Endothelial cell of umbilical vein (primary cell): ENCODE results near the gene COX7A2. TPM values are rescaled to one million over a fixed set of nuclear protein-coding genes. Genes with fewer than 3 reads are reported as not detected.

Experiments
- BruUV-seq: library from RNA; stranded (reverse); fragments of 400-500 nt; replicated peaks from 2 replicates; lab custom pipeline; 2021; lab: Mats Ljungman, UMichigan
- CTCF ChIA-PET: fragments of 300-600, 350-600 bp; sonication (Branson Sonifier 250); formaldehyde crosslinking; loops from one replicate; lab custom pipeline; 2021; ENCODE audit warnings: antibody characterized with exemption, inconsistent platforms; lab: Charles Lee
- POLR2A ChIA-PET: fragments of 300-600, 350-600 bp; sonication (Branson Sonifier 250); formaldehyde crosslinking; loops from one replicate; lab custom pipeline; 2021; ENCODE audit warnings: antibody characterized with exemption, inconsistent platforms; lab: Charles Lee
- DNase-seq: peaks from one replicate; pipeline ENCODE4 v3.0.0-alpha.2; 2011; ENCODE audit warnings: low read depth, low spot score
- FAIRE-seq: peaks from 2 replicates; lab custom pipeline; 2011; peaks lifted over from hg19 to GRCh38; lab: Jason Lieb, UNC
- H2AFZ ChIP-seq: 2 replicates; pipeline ENCODE4 v1.6.0; 2012; ENCODE audit warnings: low read depth, low read length, control low read depth, inconsistent platforms
- H3K27ac ChIP-seq: 2 replicates; pipeline ENCODE4 v1.5.1; 2011; ENCODE audit warnings: low read depth, mild to moderate bottlenecking, control low read depth, low read length, moderate library complexity; ENCODE audit not compliant: insufficient read depth
- H3K27me3 ChIP-seq, 2 experiments: 2 replicates each; pipeline versions ENCODE4 v1.6.0 to v1.6.1; 2011; ENCODE audit warnings: low read length in 2 of 2, mixed read lengths in 1 of 2; ENCODE audit not compliant: control insufficient read depth in 2 of 2, insufficient read depth in 2 of 2
- H3K36me3 ChIP-seq, 2 experiments: 2 replicates in 1 of 2; 3 replicates in 1 of 2; pipeline ENCODE4 v1.5.1; 2011; ENCODE audit warnings: low read length in 2 of 2, mild to moderate bottlenecking in 1 of 2, moderate library complexity in 1 of 2; ENCODE audit not compliant: control insufficient read depth in 2 of 2, insufficient read depth in 2 of 2; ENCODE audit errors: extremely low read depth in 1 of 2
- H3K4me1 ChIP-seq: 3 replicates; pipeline ENCODE4 v1.5.1; 2011; ENCODE audit warnings: mild to moderate bottlenecking, low read length; ENCODE audit not compliant: control insufficient read depth, insufficient read depth; ENCODE audit errors: extremely low read depth
- H3K4me2 ChIP-seq: 2 replicates; pipeline ENCODE4 v1.6.1; 2011; ENCODE audit warnings: low read length, control low read depth, mixed read lengths; ENCODE audit not compliant: insufficient read depth
- H3K4me3 ChIP-seq, 3 experiments: fragments of 200-600 bp in 1 of 3; sonication (generic), shearing (Covaris generic) in 1 of 3; replicated peaks in 1 of 3; 2 replicates each; pipeline ENCODE4 v1.5.1; 2011 to 2016; ENCODE audit warnings: control low read depth in 3 of 3, low read length in 3 of 3, mild to moderate bottlenecking in 2 of 3, inconsistent platforms in 1 of 3, low read depth in 1 of 3, moderate library complexity in 1 of 3; ENCODE audit not compliant: insufficient read depth in 1 of 3
- H3K79me2 ChIP-seq: 2 replicates; pipeline ENCODE4 v1.6.0; 2012; ENCODE audit warnings: low read length, inconsistent platforms; ENCODE audit not compliant: control insufficient read depth, insufficient read depth
- H3K9ac ChIP-seq: replicated peaks from 2 replicates; pipeline ENCODE3; 2011; ENCODE audit warnings: low read length, control low read depth; ENCODE audit not compliant: insufficient read depth; ENCODE audit errors: extremely low read depth
- H3K9me1 ChIP-seq: replicated peaks from 3 replicates; pipeline ENCODE4 v1.6.0; 2011; ENCODE audit warnings: mild to moderate bottlenecking, low read length; ENCODE audit not compliant: control insufficient read depth, insufficient read depth; ENCODE audit errors: extremely low read depth
- H3K9me3 ChIP-seq: replicated peaks from 2 replicates; pipeline ENCODE4 v1.5.1; 2012; ENCODE audit warnings: low read length, inconsistent platforms; ENCODE audit not compliant: control insufficient read depth, insufficient read depth
- H4K20me1 ChIP-seq: replicated peaks from 2 replicates; pipeline ENCODE3; 2011; ENCODE audit warnings: mild to moderate bottlenecking, low read length; ENCODE audit not compliant: control insufficient read depth, insufficient read depth; ENCODE audit errors: extremely low read depth
- CTCF ChIP-seq, 2 donors: IDR thresholded peaks; 1 replicate in 1 of 2; 2 replicates in 1 of 2; pipeline ENCODE4 v1.5.1; 2011; ENCODE audit warnings: low read length in 2 of 2, mild to moderate bottlenecking in 2 of 2, moderate library complexity in 2 of 2, control low read depth in 1 of 2, inconsistent platforms in 1 of 2, low read depth in 1 of 2; ENCODE audit not compliant: insufficient read depth in 1 of 2; ENCODE audit errors: extremely low read depth in 1 of 2
- EZH2 ChIP-seq: IDR thresholded peaks from 2 replicates; pipeline ENCODE4 v1.6.1; 2012; ENCODE audit warnings: borderline replicate concordance, low read depth, mild to moderate bottlenecking, moderate library complexity, low read length, inconsistent platforms; ENCODE audit not compliant: severe bottlenecking
- FOS ChIP-seq: IDR thresholded peaks from 2 replicates; pipeline ENCODE4 v1.6.1; 2011; ENCODE audit warnings: mild to moderate bottlenecking, low read length, moderate library complexity, borderline replicate concordance; ENCODE audit not compliant: insufficient read depth
- GATA2 ChIP-seq: IDR thresholded peaks from 2 replicates; pipeline ENCODE4 v1.7.0; 2011; ENCODE audit warnings: low read depth, mild to moderate bottlenecking, moderate library complexity, mixed read lengths, low read length; ENCODE audit not compliant: insufficient read length, insufficient read depth
- JUN ChIP-seq: IDR thresholded peaks from 2 replicates; pipeline ENCODE4 v1.6.1; 2011; ENCODE audit warnings: borderline replicate concordance, low read depth; ENCODE audit not compliant: insufficient read length, insufficient read depth
- MYC ChIP-seq: IDR thresholded peaks from one replicate; pipeline ENCODE4 v1.6.1; 2011; ENCODE audit warnings: mild to moderate bottlenecking, low read depth, low read length
- dilution Hi-C: fragments of 300-500 bp; cut with MboI; formaldehyde crosslinking; loops from one replicate; pipeline ENCODE4 v1.15.0; 2019; ENCODE audit warnings: low sequenced_read_pairs; ENCODE audit not compliant: extremely low pct_ligation_motif_present
- intact Hi-C: fragments of 100-400 bp; cut with micrococcal nuclease; formaldehyde crosslinking; loops from one replicate; pipeline ENCODE4 v1.10.0; 2022
- polyA plus RNA-seq, 4 experiments: library from polyadenylated mRNA; depleted of rRNA in 3 of 4; stranded (reverse) in 3 of 4; unstranded in 1 of 4; fragments of >200 nt; gene quantifications; 2 replicates each; pipeline versions ENCODE4 v1.2.1 to v1.2.3, GENCODE V29; 2011 to 2012; ENCODE audit warnings: missing spikeins in 1 of 4
- total RNA-seq: library from RNA; stranded (reverse); gene quantifications from 2 replicates; pipeline ENCODE4 v1.2.3, GENCODE V29; 2021

The COX7A2 gene
- total and polyA plus RNA-seq, 2 donors (not counting 3 experiments of a cell fraction or from before 2014, with no cell fraction given): 254 to 426 TPM

GRCh38 chr6:75291331-75291730 lies 47.7 kb upstream of the COX7A2 start:
- no peak overlapping the region for H3K27ac ChIP-seq
- no peaks in the 10 kb centered on the region for H3K27me3 ChIP-seq
- BruUV-seq: no TSS peak
- H3K9ac ChIP-seq: no peak overlapping the region
- H4K20me1 ChIP-seq: no peaks in the 10 kb centered on the region
- CTCF ChIA-PET: no interaction called here
- H2AFZ ChIP-seq: no peak overlapping the region
- H3K9me3 ChIP-seq: no peaks in the 10 kb centered on the region
- H3K79me2 ChIP-seq: no peaks in the 10 kb centered on the region
- no peak overlapping the region for H3K4me3 ChIP-seq
- dilution Hi-C loops (no loop called here), intact Hi-C loops (no loop called here)
- H3K4me2 ChIP-seq: no peak overlapping the region
- no peaks in the 10 kb centered on the region for H3K36me3 ChIP-seq
- FAIRE-seq (no peak), DNase-seq (no peak)
- no peaks in the 10 kb centered on the region for H3K4me1 ChIP-seq
- H3K9me1 ChIP-seq: no peaks in the 10 kb centered on the region
- TF ChIP-seq MYC (no peak), GATA2 (no peak), EZH2 (no peak), CTCF (IDR thresholded peaks at IDR 0.05; ENCODE audit: extremely low read depth in 1 of 2, insufficient read depth in 1 of 2, low read depth in 1 of 2, low read length in 2 of 2) (no peak), FOS (no peak), JUN (no peak)
- POLR2A ChIA-PET: no interaction called here
